PC-3 (cell line): Measurements from ENCODE around the gene WWC1. TPM values are rescaled to one million over a fixed set of nuclear protein-coding genes. Genes with fewer than 3 reads are reported as not detected.

Experiments
- ATAC-seq: fragments of 200-7000 bp; cut with Tn5 transposase; 2 replicates; pipeline ENCODE4 v1.9.1; 2020; ENCODE audit warnings: mild to moderate bottlenecking, moderate library complexity
- BruUV-seq: library from RNA; stranded (reverse); fragments of 400-500 nt; replicated peaks from 2 replicates; lab custom pipeline; 2021; lab: Mats Ljungman, UMichigan
- CTCF ChIA-PET: fragments of 300-600 bp; sonication (Branson Sonifier 250); formaldehyde crosslinking; loops from one replicate; lab custom pipeline; 2022; ENCODE audit warnings: antibody characterized with exemption; lab: Charles Lee
- POLR2A ChIA-PET: fragments of 300-600 bp; sonication (Branson Sonifier 250); formaldehyde crosslinking; loops from one replicate; lab custom pipeline; 2022; ENCODE audit warnings: antibody characterized with exemption; ENCODE audit not compliant: unreplicated experiment; lab: Charles Lee
- DNase-seq: peaks from one replicate; pipeline ENCODE4 v3.0.0-alpha.2; 2015
- H2AFZ ChIP-seq: fragments of 300-600 bp; sonication (generic); 2 replicates; pipeline ENCODE4 v1.6.0; 2016; ENCODE audit warnings: antibody characterized with exemption, low read length
- H3F3A ChIP-seq: fragments of 300-600 bp; sonication (generic); one replicate; pipeline ENCODE4 v1.6.0; 2017; ENCODE audit warnings: antibody characterized with exemption, low read length, control low read depth, mild to moderate bottlenecking; ENCODE audit not compliant: unreplicated experiment
- H3K27ac ChIP-seq: fragments of 300-600 bp; sonication (generic); 2 replicates; pipeline ENCODE4 v1.5.1; 2016; ENCODE audit warnings: mild to moderate bottlenecking, low read length
- H3K27me3 ChIP-seq: fragments of 300-600 bp; sonication (generic); 2 replicates; pipeline ENCODE4 v1.6.1; 2016; ENCODE audit warnings: low read length, mixed read lengths
- H3K36me3 ChIP-seq: fragments of 300-600 bp; sonication (generic); 2 replicates; pipeline ENCODE4 v1.6.1; 2016; ENCODE audit warnings: low read depth, mixed run types, low read length, mixed read lengths
- H3K4me1 ChIP-seq: fragments of 300-600 bp; sonication (generic); 2 replicates; pipeline ENCODE4 v1.5.1; 2016; ENCODE audit warnings: low read length; ENCODE audit not compliant: insufficient read depth
- H3K4me2 ChIP-seq: fragments of 300-600 bp; sonication (generic); 2 replicates; pipeline ENCODE4 v1.6.0; 2016; ENCODE audit warnings: low read length
- H3K4me3 ChIP-seq: fragments of 300-600 bp; sonication (generic); 2 replicates; pipeline ENCODE4 v1.5.1; 2016; ENCODE audit warnings: mild to moderate bottlenecking, low read length, mixed read lengths
- H3K79me2 ChIP-seq: fragments of 300-600 bp; sonication (generic); 2 replicates; pipeline ENCODE4 v1.6.1; 2017; ENCODE audit warnings: low read length, mixed read lengths
- H3K9ac ChIP-seq: fragments of 300-600 bp; sonication (generic); 2 replicates; pipeline ENCODE4 v1.6.0; 2016; ENCODE audit warnings: mild to moderate bottlenecking, low read length
- H3K9me2 ChIP-seq: fragments of 300-600 bp; sonication (generic); replicated peaks from 2 replicates; pipeline ENCODE4 v1.6.1; 2016; ENCODE audit warnings: mixed run types, low read length, mixed read lengths
- H3K9me3 ChIP-seq: fragments of 300-600 bp; sonication (generic); 2 replicates; pipeline ENCODE4 v1.6.1; 2016; ENCODE audit warnings: low read length, mixed read lengths
- H4K20me1 ChIP-seq: fragments of 300-600 bp; sonication (generic); 2 replicates; pipeline ENCODE4 v1.6.1; 2016; ENCODE audit warnings: low read length, mixed read lengths
- CTCF ChIP-seq: fragments of 300-600 bp; sonication (generic); conservative IDR thresholded peaks from 2 replicates; pipeline ENCODE4 v1.5.1; 2017; ENCODE audit warnings: antibody characterized with exemption, low read depth, mild to moderate bottlenecking, low read length
- EZH2 ChIP-seq: fragments of 300-600 bp; sonication (generic); IDR thresholded peaks from one replicate; pipeline ENCODE4 v1.6.1; 2017; ENCODE audit warnings: antibody characterized with exemption, mild to moderate bottlenecking, low read length; ENCODE audit not compliant: unreplicated experiment
- EZH2phosphoT487 ChIP-seq: fragments of 300-600 bp; sonication (generic); IDR thresholded peaks from 2 replicates; pipeline ENCODE4 v1.6.1; 2018; ENCODE audit warnings: mild to moderate bottlenecking, antibody characterized with exemption, low read length, borderline replicate concordance
- intact Hi-C: fragments of 100-400 bp; cut with micrococcal nuclease; formaldehyde crosslinking; loops from 2 replicates; pipeline ENCODE4 v1.9.0; 2023
- total RNA-seq: library from RNA; depleted of rRNA; stranded (reverse); fragments of >200 nt; gene quantifications from 2 replicates; pipeline ENCODE4 v1.2.3, GENCODE V29; 2014

Gene WWC1
- total RNA-seq, 1 experiment from 2014 or later = 31.8 TPM

GRCh38 chr5:168423478-168423877, 132.0 kb downstream of the WWC1 start:
- intact Hi-C loops = no loop called here
- no peaks in the 10 kb centered on the region for H3K9me3 ChIP-seq
- no peaks in the 10 kb centered on the region for H3F3A ChIP-seq
- H3K36me3 ChIP-seq = no peaks in the 10 kb centered on the region; the same call in 1 of the 2 replicates
- H3K27ac ChIP-seq = no peak overlapping the region
- H4K20me1 ChIP-seq = no peaks in the 10 kb centered on the region
- BruUV-seq = no TSS peak
- POLR2A ChIA-PET = no interaction called here
- no peaks in the 10 kb centered on the region for H3K4me1 ChIP-seq
- DNase-seq = no peak
- CTCF ChIA-PET = no interaction called here
- H3K27me3 ChIP-seq = no peaks in the 10 kb centered on the region
- ATAC-seq = no peak
- no peak overlapping the region for H3K4me3 ChIP-seq
- no peak overlapping the region for H3K4me2 ChIP-seq
- H3K79me2 ChIP-seq = no peaks in the 10 kb centered on the region
- no peak for TF ChIP-seq CTCF
- TF ChIP-seq EZH2phosphoT487 = no peak
- TF ChIP-seq EZH2 = no peak
- no peak overlapping the region for H3K9ac ChIP-seq
- H3K9me2 ChIP-seq = no peaks in the 10 kb centered on the region
- H2AFZ ChIP-seq = no peak overlapping the region

GRCh38 chr5:168423971-168424370, 132.5 kb downstream of the WWC1 start:
- Histone ChIP-seq H3K4me1 (no peaks in the 10 kb centered on the region), H3K36me3 (no peaks in the 10 kb centered on the region; the same call in 1 of the 2 replicates), H3K4me3 (no peak overlapping the region), H4K20me1 (no peaks in the 10 kb centered on the region), H3K9me2 (no peaks in the 10 kb centered on the region), H3K27me3 (no peaks in the 10 kb centered on the region), H2AFZ (no peak overlapping the region), H3K27ac (no peak overlapping the region), H3K9me3 (no peaks in the 10 kb centered on the region), H3K9ac (no peak overlapping the region), H3K79me2 (no peaks in the 10 kb centered on the region), H3K4me2 (no peak overlapping the region), H3F3A (no peaks in the 10 kb centered on the region)
- TF ChIP-seq CTCF (no peak), EZH2phosphoT487 (no peak), EZH2 (no peak)
- no peak for DNase-seq
- ATAC-seq = no peak
- intact Hi-C loops = no loop called here
- no TSS peak for BruUV-seq
- ChIA-PET CTCF (no interaction called here), POLR2A (no interaction called here)

GRCh38 chr5:168424594-168425323, 133.3 kb downstream of the WWC1 start:
- H4K20me1 ChIP-seq = no peaks in the 10 kb centered on the region
- H3K36me3 ChIP-seq = no peaks in the 10 kb centered on the region; the same call in 1 of the 2 replicates
- ChIA-PET POLR2A (no interaction called here), CTCF (no interaction called here)
- H2AFZ ChIP-seq = no peak overlapping the region
- intact Hi-C loops = no loop called here
- BruUV-seq = no TSS peak
- DNase-seq (no peak), ATAC-seq (no peak)
- H3F3A ChIP-seq = no peaks in the 10 kb centered on the region
- no peaks in the 10 kb centered on the region for H3K27me3 ChIP-seq
- no peak overlapping the region for H3K9ac ChIP-seq
- no peaks in the 10 kb centered on the region for H3K9me2 ChIP-seq
- no peak for TF ChIP-seq CTCF
- TF ChIP-seq EZH2 = no peak
- no peak for TF ChIP-seq EZH2phosphoT487
- no peak overlapping the region for H3K4me3 ChIP-seq
- no peaks in the 10 kb centered on the region for H3K4me1 ChIP-seq
- H3K27ac ChIP-seq = no peak overlapping the region
- no peaks in the 10 kb centered on the region for H3K79me2 ChIP-seq
- H3K4me2 ChIP-seq = no peak overlapping the region
- H3K9me3 ChIP-seq = no peaks in the 10 kb centered on the region
